ENCODE results near the gene GFOD1.

The GFOD1 gene

DNA sequence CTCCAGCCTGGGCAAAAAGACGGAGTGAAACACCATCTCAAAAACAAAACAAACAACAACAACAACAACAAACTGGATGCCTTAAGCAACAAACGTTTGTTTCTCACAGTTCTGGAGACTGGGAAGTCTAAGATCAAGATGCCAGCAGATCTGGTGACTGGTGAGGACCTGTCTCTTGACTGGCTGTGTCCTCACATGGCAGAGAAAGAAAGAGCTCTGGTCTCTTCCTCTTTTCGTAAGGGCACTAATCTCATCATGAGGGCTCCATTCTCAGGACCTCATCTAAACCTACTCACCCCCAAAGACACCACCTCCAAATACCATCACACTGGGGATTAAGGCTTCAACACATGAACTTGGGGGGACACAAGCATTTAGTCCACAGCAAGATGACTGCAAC, 13.5 kb upstream of the GFOD1 start:
- TF ChIP-seq NFRKB (IDR thresholded peaks at IDR 0.05) = no peak
- CTCF ChIA-PET = no interaction called here
- POLR2A ChIA-PET = no interaction called here

DNA sequence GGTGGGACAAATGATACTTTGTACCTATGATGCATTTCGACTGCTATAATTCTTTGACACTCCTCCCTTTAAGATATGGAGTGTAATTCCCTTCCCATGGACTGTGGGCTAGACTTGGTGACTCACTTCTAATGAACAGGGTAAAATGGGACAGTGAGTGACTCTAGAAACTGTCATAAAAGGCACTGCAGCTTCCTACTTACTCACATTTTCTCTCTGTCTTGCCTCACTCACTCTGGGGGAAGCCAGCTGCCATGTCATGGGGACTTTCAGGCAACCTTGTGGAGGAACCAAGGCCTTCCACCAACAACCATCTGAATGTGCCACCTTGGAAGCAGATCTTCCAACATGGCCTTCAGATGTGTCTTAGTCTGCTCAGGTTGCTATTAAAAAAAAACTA, 12.9 kb upstream of the GFOD1 start:
- CTCF ChIA-PET = no interaction called here
- POLR2A ChIA-PET = no interaction called here
- TF ChIP-seq FOXA1 (IDR thresholded peaks at IDR 0.05) = no peak
- no peak for TF ChIP-seq TARDBP (IDR thresholded peaks at IDR 0.05)
- TF ChIP-seq FOXM1 (IDR thresholded peaks at IDR 0.05; ENCODE audit: borderline replicate concordance) = no peak
- TF ChIP-seq ELF4 (IDR thresholded peaks at IDR 0.05) = no peak
- TF ChIP-seq SUZ12 (IDR thresholded peaks at IDR 0.05) = no peak
- no peak for TF ChIP-seq BHLHE40 (IDR thresholded peaks at IDR 0.05; ENCODE audit: borderline replicate concordance)
- no peak for TF ChIP-seq CTBP1 (IDR thresholded peaks at IDR 0.05; ENCODE audit: borderline replicate concordance)
- no peak for DNase-seq (ENCODE audit: extremely low spot score)

More for the DNA sequence above, 13.5 kb upstream of the GFOD1 start:
- no peak for DNase-seq (ENCODE audit: extremely low spot score)

- no peak for DNase-seq (ENCODE audit: extremely low spot score)
- ChIA-PET POLR2A (no interaction called here), CTCF (interaction anchor here (0.7 kb wide), 1 partner anchor 10 kb away, joined by 4 read pairs; no protein-coding TSS in a partner anchor)
- TF ChIP-seq FOXM1 (IDR thresholded peaks at IDR 0.05; ENCODE audit: borderline replicate concordance) (no peak), CTBP1 (IDR thresholded peaks at IDR 0.05; ENCODE audit: borderline replicate concordance) (0 out of 2 replicates have a peak, but pooled peaks have one; percentile 15)
Observed at GRCh38 chr6:13496513-13497190, 9.3 kb upstream of the GFOD1 start.

GRCh38 chr6:13495818-13496217, 8.4 kb upstream of the GFOD1 start:
- TF ChIP-seq FOXA1 (IDR thresholded peaks at IDR 0.05) (no peak), FOXM1 (IDR thresholded peaks at IDR 0.05; ENCODE audit: borderline replicate concordance) (no peak), TARDBP (IDR thresholded peaks at IDR 0.05) (no peak)
- no peak for DNase-seq (ENCODE audit: extremely low spot score)
- POLR2A ChIA-PET = no interaction called here
- CTCF ChIA-PET = interaction anchor here (0.7 kb wide), 1 partner anchor 9 kb away, joined by 4 read pairs; no protein-coding TSS in a partner anchor

DNA sequence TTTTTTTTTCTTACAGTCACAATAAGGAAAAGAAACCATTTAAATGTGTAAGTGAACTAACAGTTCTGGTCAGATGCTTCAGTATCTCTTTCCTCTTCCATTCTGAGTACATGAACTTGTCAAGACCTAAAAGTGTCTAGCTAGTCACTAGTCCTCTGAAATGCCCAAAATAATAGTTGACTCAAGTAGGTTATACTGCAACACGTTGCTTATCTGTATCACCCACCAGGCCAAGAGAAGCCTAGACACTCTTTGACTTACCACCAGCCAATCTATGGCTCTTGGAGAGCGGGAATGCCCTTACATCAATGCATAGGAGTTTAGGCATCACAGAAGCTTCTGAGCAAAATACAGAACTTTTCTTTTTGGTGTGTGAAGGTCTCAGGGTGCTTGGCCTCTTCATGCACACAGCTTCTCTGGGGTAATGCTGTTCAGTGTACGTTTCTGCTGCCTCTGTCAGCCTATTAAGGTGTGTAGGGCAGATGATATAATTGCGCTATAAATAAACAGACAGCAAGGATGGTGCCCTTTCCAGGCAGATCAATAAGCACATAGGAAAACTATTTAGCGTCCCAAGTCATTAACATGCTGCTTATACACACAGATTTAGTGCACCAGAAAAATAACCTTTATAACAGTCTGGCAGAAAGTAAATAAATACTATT, 7.8 kb upstream of the GFOD1 start:
- DNase-seq (ENCODE audit: extremely low spot score) = no peak
- ChIA-PET POLR2A (no interaction called here), CTCF (no interaction called here)
- TF ChIP-seq FOXK2 (IDR thresholded peaks at IDR 0.05) (no peak), HDGF (IDR thresholded peaks at IDR 0.05; ENCODE audit: borderline replicate concordance) (no peak), ELF4 (IDR thresholded peaks at IDR 0.05) (no peak), ZNF384 (IDR thresholded peaks at IDR 0.05) (no peak), L3MBTL2 (conservative IDR thresholded peaks at IDR 0.05) (no peak), FOXA1 (IDR thresholded peaks at IDR 0.05) (no peak), NFRKB (IDR thresholded peaks at IDR 0.05) (no peak)

- POLR2A ChIA-PET = no interaction called here
Observed at GRCh38 chr6:13494137-13494536, 6.7 kb upstream of the GFOD1 start.

DNA sequence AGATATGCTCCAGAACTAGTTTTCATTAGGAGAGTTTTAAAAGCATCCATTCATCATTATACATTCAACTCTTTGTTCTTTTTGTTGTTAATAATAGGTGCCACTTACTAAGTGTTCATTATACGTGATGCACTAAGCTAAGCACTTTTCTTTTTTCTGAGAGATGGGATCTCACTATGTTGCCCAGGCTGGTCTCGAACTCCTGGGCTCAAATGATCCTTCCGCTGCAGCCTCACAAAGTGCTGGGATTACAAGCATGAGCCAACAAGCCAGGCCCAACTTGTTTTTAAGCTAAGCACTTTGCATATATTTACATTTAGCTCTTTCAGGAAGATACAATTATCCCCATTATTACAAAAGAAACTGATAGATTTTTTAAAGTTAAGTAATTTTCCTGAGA, 5.7 kb upstream of the GFOD1 start:
- DNase-seq (ENCODE audit: extremely low spot score) = no peak
- CTCF ChIA-PET = no interaction called here
- TF ChIP-seq LEF1 (IDR thresholded peaks at IDR 0.05; ENCODE audit: borderline replicate concordance) (no peak), BHLHE40 (IDR thresholded peaks at IDR 0.05; ENCODE audit: borderline replicate concordance) (no peak), SP1 (IDR thresholded peaks at IDR 0.05) (no peak), FOXK2 (IDR thresholded peaks at IDR 0.05) (no peak), FOXM1 (IDR thresholded peaks at IDR 0.05; ENCODE audit: borderline replicate concordance) (no peak), ZNF384 (IDR thresholded peaks at IDR 0.05) (no peak), TARDBP (IDR thresholded peaks at IDR 0.05) (no peak), SUZ12 (IDR thresholded peaks at IDR 0.05) (no peak)
- TF ChIP-seq, protein P1, sequence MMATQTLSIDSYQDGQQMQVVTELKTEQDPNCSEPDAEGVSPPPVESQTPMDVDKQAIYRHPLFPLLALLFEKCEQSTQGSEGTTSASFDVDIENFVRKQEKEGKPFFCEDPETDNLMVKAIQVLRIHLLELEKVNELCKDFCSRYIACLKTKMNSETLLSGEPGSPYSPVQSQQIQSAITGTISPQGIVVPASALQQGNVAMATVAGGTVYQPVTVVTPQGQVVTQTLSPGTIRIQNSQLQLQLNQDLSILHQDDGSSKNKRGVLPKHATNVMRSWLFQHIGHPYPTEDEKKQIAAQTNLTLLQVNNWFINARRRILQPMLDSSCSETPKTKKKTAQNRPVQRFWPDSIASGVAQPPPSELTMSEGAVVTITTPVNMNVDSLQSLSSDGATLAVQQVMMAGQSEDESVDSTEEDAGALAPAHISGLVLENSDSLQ (IDR thresholded peaks at IDR 0.05) = no peak
- POLR2A ChIA-PET = no interaction called here

More at GRCh38 chr6:13494137-13494536, 6.7 kb upstream of the GFOD1 start:
- no peak for TF ChIP-seq ZNF384 (IDR thresholded peaks at IDR 0.05)
- TF ChIP-seq FOXA1 (IDR thresholded peaks at IDR 0.05) = no peak
- TF ChIP-seq NFRKB (IDR thresholded peaks at IDR 0.05) = no peak
- TF ChIP-seq FOXM1 (IDR thresholded peaks at IDR 0.05; ENCODE audit: borderline replicate concordance) = no peak
- TF ChIP-seq SUZ12 (IDR thresholded peaks at IDR 0.05) = no peak
- no peak for TF ChIP-seq L3MBTL2 (conservative IDR thresholded peaks at IDR 0.05)
- no peak for TF ChIP-seq TARDBP (IDR thresholded peaks at IDR 0.05)
- TF ChIP-seq BHLHE40 (IDR thresholded peaks at IDR 0.05; ENCODE audit: borderline replicate concordance) = no peak
- no peak for TF ChIP-seq SP1 (IDR thresholded peaks at IDR 0.05)
- TF ChIP-seq, protein P1 (IDR thresholded peaks at IDR 0.05) = no peak
- TF ChIP-seq ARNT (IDR thresholded peaks at IDR 0.05) = no peak
- no peak for TF ChIP-seq ELF4 (IDR thresholded peaks at IDR 0.05)
- TF ChIP-seq HDGF (IDR thresholded peaks at IDR 0.05; ENCODE audit: borderline replicate concordance) = no peak
- no peak for TF ChIP-seq FOXK2 (IDR thresholded peaks at IDR 0.05)
- no peak for DNase-seq (ENCODE audit: extremely low spot score)
- CTCF ChIA-PET = no interaction called here

DNA sequence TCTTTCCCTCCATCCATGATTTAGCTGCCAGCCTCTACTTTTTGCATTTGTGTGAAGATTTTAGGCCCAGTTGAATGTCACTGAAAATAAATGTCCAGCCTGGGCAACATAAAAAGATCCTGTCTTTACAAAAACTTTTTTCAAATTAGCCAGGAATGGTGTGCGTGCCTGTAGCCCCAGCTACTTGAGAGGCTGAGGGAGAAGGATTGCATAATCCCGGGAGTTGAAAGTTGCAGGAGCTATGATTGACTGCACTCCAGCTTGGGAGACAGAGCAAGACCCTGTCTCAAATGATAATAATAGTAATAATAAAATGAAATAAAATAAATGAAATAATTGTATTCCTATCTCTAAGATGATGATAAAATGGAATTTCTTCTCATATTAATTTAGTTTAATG, 5.0 kb upstream of the GFOD1 start:
- no peak for DNase-seq (ENCODE audit: extremely low spot score)
- CTCF ChIA-PET = no interaction called here
- TF ChIP-seq, protein P1 (IDR thresholded peaks at IDR 0.05) = peak; percentile 28; the same call in 1 of the 2 replicates
- TF ChIP-seq TARDBP (IDR thresholded peaks at IDR 0.05) = no peak
- POLR2A ChIA-PET = no interaction called here
